Loucy (cell line): ENCODE data around the gene PCCB.

Source experiments
- CTCF ChIP-seq: fragments of 200-600 bp; sonication (generic); conservative IDR thresholded peaks from 2 replicates; pipeline ENCODE4 v1.5.1; 2014; ENCODE audit warnings: mild to moderate bottlenecking, antibody characterized with exemption, low read length
- EZH2phosphoT487 ChIP-seq: fragments of 200-600 bp; IDR thresholded peaks from 2 replicates; pipeline ENCODE4 v1.6.1; 2018; ENCODE audit warnings: antibody characterized with exemption, mild to moderate bottlenecking, moderate library complexity, borderline replicate concordance

DNA sequence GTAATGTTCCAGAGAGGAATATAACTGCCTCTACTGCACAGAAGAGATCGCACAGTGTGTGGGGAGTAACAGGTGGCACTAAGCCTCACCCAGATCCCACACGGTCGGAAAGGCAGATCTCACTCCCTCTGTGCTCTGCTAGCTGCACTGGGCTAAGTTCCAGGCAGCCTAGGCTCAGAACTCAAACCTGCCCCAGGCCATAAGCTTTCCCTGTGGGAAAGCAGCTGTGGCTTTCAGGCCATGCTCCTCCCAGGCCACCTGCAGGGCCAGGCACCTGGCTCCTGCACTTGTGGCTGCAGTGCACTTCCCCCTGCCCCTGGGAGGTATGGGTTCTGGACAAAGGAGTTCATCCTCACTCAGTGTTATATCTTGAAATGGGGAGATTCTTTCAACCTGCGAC is 27.5 kb downstream of the PCCB start:
- no peak for TF ChIP-seq EZH2phosphoT487
- TF ChIP-seq CTCF = no peak
